CD4-positive, alpha-beta T cell treated with Interleukin-6 at 100 ng/mL for 8 hours (primary cell): ENCODE results near the gene ETNPPL.

Experiments
- DNase-seq: peaks from one replicate; pipeline ENCODE4 v3.0.0-alpha.2; 2020; ENCODE audit warnings: mixed read lengths, low spot score

ETNPPL gene

DNA sequence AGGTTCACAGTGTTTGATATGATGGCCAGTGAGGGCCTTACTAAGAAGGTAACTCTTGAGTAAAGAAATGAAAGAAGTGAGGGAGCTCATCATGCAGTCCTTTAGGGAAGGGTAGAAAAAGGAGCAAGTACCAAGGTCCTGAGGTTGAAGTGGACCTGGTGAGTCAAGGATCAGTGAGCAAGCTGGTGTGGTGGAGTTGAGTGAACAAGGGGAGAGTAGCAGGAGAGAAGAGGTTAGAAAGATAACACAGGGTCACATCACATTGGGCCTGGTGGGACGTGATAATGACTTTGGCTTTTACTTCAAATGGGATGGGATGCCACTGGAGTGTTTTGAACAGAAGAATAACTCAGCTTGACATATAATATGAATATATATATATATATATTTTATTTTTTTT, 67.8 kb downstream of the ETNPPL start:
- DNase-seq, result no peak

- no peak for DNase-seq
Measured at GRCh38 chr4:108694423-108694822, 68.4 kb downstream of the ETNPPL start.

GRCh38 chr4:108693819-108694218, 69.0 kb downstream of the ETNPPL start:
- DNase-seq, result no peak

DNA sequence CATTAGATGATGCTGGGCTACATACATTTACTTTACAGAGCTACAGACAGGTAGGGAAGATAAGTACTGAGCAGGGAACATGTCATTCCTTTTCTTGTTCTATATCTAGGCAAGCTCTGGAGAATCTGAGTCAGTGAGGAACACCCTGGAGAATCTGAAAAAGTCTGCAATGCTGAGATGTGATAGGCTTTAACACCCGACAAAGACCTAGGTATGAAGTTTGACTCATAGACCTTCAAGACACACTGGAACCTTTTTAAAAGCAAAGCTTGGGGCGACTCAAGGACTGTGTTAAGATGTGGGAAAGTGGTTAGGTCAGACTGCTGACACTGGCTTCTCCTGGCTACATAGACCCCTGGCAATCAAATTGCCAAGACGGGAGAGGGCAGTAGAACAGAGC, 69.6 kb downstream of the ETNPPL start:
- DNase-seq, result no peak
